GM18508 (cell line): ENCODE data around the gene ALKBH2.
A peak's percentile ranks its signal among the peaks of the same experiment; 100 is the strongest.

Source experiments
- ATAC-seq: cut with Tn5 transposase; IDR thresholded peaks from one replicate; pipeline ENCODE4 v1.9.1; 2021; ENCODE audit warnings: moderate number of reproducible peaks; ENCODE audit not compliant: insufficient read depth, unreplicated experiment

The ALKBH2 gene

DNA sequence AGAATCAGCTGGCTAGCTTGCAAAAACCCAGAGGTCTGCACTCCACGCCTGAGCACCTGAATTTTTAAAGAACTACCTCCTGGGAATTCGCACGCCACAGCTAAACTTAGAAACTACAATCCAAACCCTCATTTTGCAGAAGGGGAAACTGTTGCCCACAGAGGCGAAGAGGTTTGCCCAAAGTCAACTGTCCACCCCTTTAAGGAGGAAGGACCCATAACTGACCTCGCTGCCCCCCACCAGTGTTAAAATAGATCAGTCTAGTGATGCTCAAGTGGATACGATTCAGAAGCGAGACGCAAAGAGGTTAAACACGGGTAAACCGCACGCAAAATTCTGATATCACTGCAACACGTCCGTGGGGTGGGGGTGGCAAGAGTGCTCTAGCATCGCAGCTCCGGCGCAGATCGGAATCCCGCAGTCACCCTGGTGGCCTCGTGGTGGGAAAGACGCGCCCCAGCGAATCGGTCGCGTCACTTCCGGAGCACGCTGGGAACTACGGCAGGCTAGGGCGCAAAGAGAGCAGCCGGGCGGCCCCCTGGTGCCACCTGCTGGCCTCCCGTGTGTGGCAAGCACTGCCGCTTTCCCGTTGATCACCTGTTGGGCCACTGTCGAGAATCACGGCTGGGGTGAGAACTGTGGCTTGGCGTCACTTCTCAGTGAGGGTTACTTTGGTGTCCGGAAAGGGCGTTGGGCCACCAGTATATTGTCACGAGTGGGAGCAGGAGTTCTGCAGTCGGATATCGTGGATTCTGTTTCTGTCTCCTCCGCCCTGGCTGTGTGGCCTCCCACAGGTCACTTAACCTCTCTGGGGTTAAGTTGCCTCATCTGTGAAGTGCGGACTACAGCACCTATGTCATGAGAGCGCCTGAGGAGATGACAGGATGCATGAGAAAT, at the start of gene ALKBH2:
TSS of gene ALKBH2 (minus strand) at position 451 of the 897 bp plus-strand sequence. CDS start 686 bp downstream, outside the sequence.
- ATAC-seq, result peak; percentile 45

DNA sequence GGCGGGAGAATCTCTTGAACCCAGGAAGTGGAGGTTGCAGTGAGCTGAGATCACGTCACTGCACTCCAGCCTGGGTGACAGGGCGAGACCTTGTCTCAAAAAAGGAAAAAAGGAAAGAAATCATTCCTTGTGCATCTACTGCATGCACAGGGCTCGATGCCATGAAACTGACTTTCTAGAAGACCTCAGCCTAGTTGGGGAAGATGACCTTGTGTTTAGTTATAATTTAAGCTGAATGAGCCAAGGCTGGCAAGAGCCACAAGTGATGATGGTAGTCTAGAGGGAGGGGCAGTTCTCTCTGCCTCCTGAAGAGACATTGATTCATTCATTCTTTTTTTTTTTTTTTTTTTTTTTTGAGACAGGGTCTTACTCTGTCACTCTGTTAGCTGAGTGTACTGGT, 47.3 kb upstream of the ALKBH2 start:
- ATAC-seq, result no peak

DNA sequence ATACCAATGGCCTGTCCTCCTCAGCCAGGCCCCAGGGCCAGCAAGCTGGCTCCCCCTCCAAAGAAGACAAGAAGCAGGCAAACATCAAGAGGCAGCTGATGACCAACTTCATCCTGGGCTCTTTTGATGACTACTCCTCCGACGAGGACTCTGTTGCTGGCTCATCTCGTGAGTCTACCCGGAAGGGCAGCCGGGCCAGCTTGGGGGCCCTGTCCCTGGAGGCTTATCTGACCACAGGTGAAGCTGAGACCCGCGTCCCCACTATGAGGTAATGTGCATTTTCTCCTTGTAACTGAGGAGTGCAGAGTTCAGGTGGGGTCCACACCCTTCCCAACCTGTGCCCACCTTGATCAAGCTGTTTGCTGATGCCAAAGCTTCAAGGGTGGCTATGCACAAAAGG, 46.5 kb upstream of the ALKBH2 start:
- no peak for ATAC-seq

DNA sequence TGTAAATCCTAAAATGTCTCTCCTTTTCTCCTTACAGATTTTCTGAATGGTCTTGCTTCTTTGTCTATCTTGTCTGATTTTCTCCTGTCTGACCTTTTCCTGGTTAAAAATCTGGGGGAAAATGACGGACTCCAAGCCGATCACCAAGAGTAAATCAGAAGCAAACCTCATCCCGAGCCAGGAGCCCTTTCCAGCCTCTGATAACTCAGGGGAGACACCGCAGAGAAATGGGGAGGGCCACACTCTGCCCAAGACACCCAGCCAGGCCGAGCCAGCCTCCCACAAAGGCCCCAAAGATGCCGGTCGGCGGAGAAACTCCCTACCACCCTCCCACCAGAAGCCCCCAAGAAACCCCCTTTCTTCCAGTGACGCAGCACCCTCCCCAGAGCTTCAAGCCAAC, 46.1 kb upstream of the ALKBH2 start:
- ATAC-seq, result no peak

DNA sequence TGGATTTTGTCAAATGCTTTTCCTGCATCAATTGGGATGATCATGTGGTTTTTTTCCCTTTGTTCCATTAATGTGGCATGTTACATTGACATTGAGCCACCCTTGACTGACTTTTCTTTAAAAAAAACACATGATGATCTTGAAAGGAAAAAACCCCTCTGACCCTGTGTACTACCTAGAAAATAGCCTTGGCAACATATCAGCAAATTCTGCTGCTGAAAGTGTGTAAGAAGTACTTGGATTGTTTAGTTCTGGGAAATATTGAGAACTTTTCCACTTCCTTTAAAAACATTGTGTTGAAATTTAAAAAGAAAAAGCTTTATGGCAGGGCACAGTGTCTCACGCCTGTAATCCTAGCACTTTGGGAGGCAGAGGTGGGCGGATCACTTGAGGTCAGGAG, 43.8 kb upstream of the ALKBH2 start:
- ATAC-seq, result no peak

DNA sequence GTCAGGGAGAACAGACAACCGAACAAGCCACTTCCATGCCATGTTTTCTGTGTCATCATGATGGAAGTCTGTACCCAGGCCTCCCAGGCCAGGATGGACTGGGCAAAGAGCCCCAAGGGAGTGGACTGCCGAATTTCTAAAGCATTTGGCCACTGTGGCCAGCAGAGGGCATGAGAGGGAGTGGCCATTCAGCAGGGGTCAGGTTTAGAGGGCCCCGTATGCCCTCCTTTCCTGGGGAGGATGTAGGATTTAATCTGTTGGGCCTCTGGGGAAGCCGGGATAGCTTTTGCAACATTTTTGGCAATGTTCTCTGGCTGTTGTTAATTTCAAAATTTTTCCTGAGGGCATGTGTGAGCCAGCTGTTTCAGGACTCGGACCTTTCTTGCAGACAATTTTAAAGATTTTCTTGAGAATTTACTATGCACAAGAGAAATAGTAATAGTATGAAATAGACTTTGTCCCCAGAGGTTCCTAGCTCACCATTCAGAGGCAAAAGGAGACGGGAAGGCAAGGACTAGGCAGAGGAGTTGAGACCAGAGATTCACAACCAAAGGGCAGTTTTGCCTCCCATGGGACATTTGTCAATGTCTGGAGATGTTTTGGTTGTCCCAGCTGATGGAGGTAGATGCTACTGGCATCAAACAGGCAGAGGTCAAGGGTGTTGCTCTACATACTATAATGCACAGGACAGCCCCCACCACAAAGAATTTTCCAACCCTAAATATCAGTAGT, 41.1 kb upstream of the ALKBH2 start:
- ATAC-seq, result no peak

DNA sequence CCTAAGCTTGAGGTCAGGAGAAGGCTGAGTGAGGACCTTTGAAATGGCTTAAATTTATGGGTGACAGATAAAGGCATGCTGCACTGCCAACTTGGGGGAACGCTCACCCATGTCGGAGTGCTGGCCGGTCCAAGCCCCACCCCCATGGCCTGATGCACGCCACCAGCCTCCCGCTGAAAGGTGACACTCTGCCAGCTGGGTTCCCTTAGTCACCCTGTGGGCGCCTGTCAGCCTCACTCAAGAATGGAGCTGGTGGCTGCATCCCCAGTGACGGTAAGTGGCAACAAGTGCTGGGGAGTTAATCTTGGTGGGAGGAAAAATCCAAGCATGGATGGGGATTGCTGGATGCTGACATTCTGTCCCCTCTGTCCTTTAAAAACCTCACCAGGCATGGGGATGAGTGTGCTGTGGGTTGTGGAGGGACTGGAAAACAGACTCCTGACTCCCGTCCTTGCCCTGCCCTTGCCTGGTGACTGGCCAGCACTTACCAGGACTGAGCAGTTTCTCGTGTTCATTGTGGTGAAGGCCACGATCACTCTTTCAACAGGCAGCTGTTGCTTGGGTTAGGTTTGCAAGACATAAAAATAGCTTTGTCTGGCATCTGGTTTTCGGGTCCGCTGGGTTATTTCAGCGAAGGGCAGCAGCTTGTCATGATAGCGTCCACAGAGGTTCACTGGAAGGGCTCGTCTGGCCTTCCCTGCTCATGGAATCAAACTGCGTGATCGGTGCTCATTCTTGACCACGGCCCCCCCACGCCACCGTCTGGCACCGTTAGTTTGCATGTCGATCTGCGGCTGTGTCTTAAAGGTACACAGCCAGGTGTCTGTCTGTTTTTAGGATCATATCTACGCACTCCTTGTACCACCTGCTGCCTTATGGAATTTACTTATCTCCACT, 38.1 kb upstream of the ALKBH2 start:
- ATAC-seq, result no peak

DNA sequence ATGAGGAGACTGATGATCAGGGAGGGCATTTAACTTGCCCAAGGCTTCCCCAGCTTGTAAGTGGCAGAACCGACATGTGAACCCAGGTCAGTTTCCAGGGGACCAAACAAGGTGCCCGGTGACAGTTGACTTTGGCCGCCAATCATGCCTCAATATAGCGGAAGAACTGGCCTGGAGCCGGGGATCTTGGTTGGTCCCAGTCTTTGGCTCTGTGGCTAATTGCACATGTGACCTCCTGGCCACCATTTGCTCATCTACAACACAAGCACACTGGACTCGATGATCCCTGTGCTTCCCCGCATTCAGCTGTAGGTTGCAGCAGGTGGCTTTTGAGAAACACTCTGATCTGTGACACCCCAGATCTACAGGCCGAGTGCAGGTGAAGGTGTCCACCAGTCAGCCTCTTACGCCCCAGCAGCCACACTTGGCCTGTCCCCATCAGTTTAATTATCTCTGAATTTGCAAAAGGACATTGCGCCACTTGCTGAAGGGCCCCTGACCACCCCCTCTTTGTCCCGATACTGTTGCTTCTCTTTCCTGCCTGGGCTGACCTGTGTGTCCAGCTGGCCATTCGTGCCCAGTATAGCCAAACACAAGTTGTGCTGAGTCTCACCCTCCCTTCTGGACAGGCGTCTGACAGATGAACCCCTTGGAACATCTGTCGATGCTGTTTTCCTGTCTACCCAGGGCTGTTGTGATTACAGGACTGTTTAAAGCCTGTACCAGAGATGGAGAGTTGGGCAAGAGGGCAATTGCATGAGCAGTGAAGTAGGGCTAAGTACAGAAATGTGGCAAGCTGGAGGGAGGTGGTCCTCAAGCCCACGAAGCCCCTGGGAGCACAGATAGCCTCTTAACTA, 37.3 kb upstream of the ALKBH2 start:
- no peak for ATAC-seq

DNA sequence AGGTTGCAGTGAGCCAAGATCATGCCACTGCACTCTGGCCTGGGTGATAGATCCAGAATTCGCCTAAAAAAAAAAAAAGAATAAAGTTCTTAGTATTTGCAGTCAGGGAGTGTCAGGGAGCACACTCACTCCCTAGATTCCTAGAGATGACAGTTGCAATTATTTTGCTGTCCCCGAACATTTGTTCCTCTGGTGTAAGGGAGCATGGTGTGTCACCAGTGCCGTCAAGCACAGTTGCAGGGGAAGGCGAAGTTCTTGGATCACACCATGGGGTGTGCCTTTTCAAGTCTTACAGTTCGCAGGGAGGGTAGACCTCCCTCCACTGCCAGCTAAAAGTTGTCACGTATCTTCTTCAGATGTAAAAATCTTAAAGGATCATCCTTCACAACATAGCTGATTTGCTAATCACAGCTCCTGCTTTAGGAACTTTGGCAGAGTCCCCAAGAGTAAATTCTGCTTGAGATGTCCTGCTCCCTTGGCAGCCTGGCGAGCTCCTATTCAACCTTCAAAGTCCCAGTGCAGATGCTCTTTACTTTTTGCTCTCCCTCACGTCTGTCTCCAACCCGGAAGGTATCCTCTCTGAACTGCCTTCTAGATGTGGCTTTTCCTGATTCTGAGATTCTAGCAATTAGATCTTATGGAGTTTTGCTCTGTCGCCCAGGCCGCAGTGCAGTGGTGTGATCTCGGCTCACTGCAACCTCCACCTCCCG, 34.4 kb upstream of the ALKBH2 start:
- no peak for ATAC-seq

DNA sequence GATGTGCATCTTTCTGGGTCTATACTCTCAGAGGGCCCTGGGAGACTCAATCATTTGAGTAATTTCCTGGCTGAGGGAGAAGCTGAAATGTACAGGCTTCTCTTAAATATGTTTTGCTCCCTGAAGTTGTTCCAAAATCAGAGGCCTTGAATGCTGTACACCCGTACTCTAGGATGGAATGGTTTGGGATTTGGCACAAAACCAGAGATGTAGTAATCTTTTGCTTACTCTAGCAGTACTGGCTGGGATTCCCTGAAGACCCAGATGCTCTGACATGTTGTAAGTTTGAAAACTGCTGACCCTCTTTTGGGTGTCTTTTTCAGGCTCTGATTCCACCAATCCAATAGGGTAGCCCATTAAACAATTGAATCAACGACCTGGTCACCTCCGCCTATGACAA, 33.5 kb upstream of the ALKBH2 start:
- no peak for ATAC-seq

DNA sequence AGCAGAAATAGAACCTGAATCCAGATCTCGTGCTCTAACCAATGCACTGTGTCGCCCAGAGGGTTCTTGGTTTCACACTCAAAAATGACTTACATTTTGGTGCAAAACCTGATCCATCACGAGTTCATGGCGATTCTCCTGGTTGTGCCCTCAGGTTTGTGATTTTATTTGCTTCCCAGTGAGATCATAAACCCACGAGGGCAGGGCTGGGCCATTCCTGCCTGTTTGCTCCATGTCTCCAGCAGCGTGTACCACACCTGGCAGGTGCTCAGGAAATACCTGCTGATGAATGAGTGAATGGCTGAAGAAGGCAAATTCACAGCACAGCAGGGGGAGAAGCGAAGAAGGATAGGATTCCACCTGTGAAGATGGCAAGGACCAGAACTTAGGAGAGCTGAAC, 32.5 kb upstream of the ALKBH2 start:
- ATAC-seq, result no peak

DNA sequence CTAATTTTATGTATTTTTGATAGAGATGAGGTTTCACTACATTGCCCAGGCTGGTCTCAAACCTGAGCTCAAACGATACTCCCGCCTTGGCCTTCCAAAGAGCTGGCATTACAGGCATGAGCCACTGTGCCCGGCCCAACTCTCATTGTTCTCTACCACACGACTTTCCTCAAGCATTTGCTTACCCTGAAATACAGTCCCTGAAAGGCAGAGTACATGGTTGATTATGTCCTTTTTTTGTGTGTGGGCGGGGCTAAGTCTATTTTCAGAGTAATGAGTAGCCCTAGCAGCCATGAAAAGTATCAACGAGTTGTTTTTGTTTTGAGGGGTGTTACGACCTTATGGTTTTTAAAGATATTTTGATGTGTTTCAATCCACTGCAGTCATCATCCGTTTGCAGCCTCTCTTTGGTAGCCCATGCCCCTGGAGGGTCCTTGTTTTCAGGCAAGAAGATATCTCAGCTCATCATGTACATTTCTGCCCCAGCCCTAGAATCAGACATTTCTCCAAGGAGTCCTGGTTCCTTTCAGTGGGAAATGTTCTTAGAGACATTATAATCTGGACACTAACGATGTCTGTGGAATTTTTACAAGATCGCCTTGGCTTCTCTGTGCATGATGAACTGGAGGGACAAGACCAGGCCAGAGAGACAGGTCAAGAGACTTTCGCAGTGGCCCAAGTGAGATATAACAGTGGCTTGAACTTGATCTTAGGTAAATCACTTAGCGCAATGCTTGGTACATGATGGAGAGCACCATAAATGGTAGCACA, 31.8 kb upstream of the ALKBH2 start:
- no peak for ATAC-seq

DNA sequence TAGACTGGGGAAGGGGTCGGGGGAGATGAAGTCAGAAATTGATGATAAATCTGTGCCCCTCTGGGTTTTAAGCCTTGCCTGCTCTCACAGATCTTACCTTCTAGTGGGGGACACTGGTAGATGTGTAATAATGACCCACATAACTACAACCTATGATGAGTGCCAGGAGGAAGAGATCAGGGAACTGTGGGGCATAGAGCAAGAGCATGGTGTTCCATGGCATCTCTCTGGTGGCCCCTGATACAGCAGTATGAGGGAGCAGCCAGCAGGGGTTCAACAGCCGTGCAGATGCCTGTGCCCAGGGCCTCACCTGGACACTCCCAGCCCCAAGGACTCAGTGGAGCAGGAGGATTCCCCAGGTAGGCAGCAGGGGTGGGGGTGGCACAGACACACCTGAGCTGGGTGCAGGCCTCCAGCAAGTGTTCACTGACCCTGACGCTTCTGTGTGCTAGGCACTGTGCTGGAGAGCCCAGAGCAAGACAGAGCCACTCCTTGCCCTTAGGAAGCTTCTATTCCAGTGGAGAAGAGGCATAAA, 28.1 kb upstream of the ALKBH2 start:
- ATAC-seq, result no peak

DNA sequence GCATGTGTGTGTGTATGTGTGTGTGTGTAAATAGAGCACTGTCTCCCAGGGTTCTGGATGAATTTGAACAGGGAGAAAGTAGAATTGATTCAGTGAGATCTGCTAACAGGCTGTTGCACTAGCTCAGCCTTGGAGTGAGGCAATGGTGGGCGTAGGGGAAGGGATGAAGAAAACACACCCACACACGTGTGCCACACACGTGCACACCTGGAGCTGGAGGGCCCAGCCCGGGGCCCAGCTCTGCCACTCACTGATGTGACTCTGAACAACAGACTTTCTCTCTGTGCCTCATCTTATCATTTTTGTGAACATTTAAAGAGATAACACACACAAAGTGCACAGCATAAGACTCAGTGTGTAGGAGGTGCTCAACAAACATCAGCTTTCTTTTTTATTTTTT, 27.3 kb upstream of the ALKBH2 start:
- ATAC-seq, result no peak

DNA sequence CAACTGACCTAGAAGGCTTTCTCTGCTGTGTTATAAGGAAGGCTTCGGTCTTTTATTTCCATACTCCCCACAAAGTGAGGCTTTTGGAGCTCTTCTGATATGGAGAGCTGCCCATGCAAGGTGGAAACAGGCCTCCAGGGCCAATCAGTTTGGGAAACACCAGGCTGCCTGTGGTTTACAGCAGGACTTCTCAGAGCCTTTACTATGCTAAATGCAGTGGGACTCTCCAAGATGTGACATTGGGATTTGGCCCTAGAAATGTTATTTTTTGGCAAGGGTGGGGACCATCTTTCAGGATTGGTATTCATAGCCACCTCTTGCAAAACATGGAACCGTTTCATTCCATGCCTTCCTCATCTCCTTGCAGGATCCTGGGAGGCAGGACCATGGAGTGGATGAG, 26.8 kb upstream of the ALKBH2 start:
- ATAC-seq, result no peak

DNA sequence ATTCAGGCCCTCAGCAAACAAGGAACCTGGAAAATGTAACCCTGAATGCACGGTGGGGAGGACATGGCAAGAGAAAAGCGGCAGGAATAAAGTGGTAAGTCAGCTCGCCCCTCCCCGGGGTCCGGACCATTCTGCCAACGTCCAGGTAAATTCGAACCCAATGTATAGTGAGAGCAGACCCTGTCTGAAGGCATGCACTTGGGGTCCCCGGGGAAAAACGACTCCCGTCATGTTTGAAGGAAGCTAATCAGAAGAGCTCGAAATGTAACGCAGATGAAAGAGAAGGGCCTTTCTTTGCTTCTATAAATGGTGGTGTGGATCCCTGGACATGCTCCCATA, 23.3 kb upstream of the ALKBH2 start:
- no peak for ATAC-seq

DNA sequence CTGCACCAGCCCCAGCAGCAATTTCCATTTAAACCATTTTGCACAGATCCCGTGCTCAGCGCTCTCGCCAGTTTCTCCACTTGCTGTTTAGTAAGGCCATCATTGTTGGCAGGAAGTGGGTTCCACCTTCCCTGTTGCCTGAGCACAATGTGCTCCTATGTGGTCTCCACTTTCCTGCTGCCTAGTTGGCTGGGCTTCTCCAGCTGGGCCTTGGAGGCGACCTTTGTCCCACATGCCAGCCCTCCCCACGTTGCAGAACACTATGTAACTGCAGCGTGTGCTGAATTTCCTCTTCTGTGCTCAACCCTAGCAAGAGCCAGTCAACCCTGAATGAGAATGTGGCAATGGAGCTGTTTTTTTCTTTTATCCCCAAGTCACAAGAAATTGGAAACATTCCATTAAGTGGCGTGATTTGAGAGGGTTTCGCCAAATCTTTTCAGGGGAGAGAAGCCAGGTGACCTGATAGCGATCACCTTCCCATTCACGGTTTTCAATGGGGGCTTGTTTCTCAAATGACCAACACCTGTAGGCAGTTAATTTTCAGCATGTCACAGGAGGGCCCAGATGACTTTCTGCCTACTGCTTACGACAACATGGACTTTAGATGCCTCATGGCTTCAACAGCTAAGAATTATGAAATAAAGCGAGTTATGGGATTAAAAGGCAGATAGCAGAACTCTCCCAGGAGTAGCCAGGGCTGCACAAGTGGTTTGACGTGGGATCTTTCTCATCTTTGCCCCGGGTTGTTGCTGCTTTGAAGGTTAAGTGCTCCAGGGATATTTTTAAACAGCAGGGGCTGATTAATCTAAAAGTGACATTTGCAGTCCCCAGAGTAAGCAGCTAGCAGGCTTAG, 22.7 kb upstream of the ALKBH2 start, which contains the start of gene ACACB:
TSS of gene ACACB (plus strand) at position 830 of the 853 bp plus-strand sequence. CDS start 22,819 bp downstream, outside the sequence.
- no peak for ATAC-seq
